Ramos (cell line): ENCODE results near the gene SWT1.

ENCODE experiments used
- in situ Hi-C: fragments of 300-500 bp; cut with MboI; formaldehyde crosslinking; loops from one replicate; pipeline ENCODE4 v1.14.3; 2022; ENCODE audit warnings: low sequenced_read_pairs; ENCODE audit not compliant: unreplicated experiment

SWT1 gene

GRCh38 chr1:185316163-185317033, 159.4 kb downstream of the SWT1 start:
- in situ Hi-C loops: loop anchor here (25.0 kb wide), 1 partner anchor 1021 kb away; no protein-coding TSS in a partner anchor

GRCh38 chr1:185317034-185317885, 160.3 kb downstream of the SWT1 start, which contains the start of gene IVNS1ABP:
TSS of gene IVNS1ABP (minus strand) at chr1:185317243. CDS start at chr1:185309493, 7,750 bp downstream.
- in situ Hi-C loops: loop anchor here (25.0 kb wide), 1 partner anchor 1020 kb away; no protein-coding TSS in a partner anchor

GRCh38 chr1:185317886-185318310, 160.9 kb downstream of the SWT1 start:
- in situ Hi-C loops: loop anchor here (25.0 kb wide), 1 partner anchor 1019 kb away; no protein-coding TSS in a partner anchor

GRCh38 chr1:185318431-185319138, 161.6 kb downstream of the SWT1 start:
- in situ Hi-C loops: loop anchor here (25.0 kb wide), 1 partner anchor 1019 kb away; no protein-coding TSS in a partner anchor

- in situ Hi-C loops: loop anchor here (25.0 kb wide), 1 partner anchor 1018 kb away; no protein-coding TSS in a partner anchor
Measured at GRCh38 chr1:185319139-185319475, 162.1 kb downstream of the SWT1 start.

GRCh38 chr1:185321104-185321503, 164.1 kb downstream of the SWT1 start:
- in situ Hi-C loops: loop anchor here (25.0 kb wide), 1 partner anchor 1016 kb away; no protein-coding TSS in a partner anchor

- in situ Hi-C loops: loop anchor here (25.0 kb wide), 1 partner anchor 1016 kb away; no protein-coding TSS in a partner anchor
Measured at GRCh38 chr1:185321653-185322221, 164.8 kb downstream of the SWT1 start.

GRCh38 chr1:185322636-185323035, 165.7 kb downstream of the SWT1 start:
- in situ Hi-C loops: loop anchor here (25.0 kb wide), 1 partner anchor 1015 kb away; no protein-coding TSS in a partner anchor

- in situ Hi-C loops: loop anchor here (25.0 kb wide), 1 partner anchor 1013 kb away; no protein-coding TSS in a partner anchor
Measured at GRCh38 chr1:185324118-185324517, 167.2 kb downstream of the SWT1 start.

- in situ Hi-C loops: no loop called here
Measured at GRCh38 chr1:185325413-185325812, 168.4 kb downstream of the SWT1 start.

- in situ Hi-C loops: no loop called here
Measured at GRCh38 chr1:185328255-185328654, 171.3 kb downstream of the SWT1 start.

- in situ Hi-C loops: no loop called here
Measured at GRCh38 chr1:185334182-185334581, 177.2 kb downstream of the SWT1 start.

- in situ Hi-C loops: no loop called here
Measured at GRCh38 chr1:185337246-185337645, 180.3 kb downstream of the SWT1 start.

GRCh38 chr1:185338719-185339622, 182.0 kb downstream of the SWT1 start:
- in situ Hi-C loops: no loop called here

GRCh38 chr1:185341196-185341781, 184.3 kb downstream of the SWT1 start:
- in situ Hi-C loops: no loop called here
